ENCODE data around the gene ABHD11.
A peak's percentile ranks its signal among the peaks of the same experiment; 100 is the strongest.
"Not testable (repeated sequence)": the region's sequence is repeated elsewhere in the genome, so short reads cannot be mapped to it uniquely, and the experiment has no call there.

ABHD11 gene

DNA sequence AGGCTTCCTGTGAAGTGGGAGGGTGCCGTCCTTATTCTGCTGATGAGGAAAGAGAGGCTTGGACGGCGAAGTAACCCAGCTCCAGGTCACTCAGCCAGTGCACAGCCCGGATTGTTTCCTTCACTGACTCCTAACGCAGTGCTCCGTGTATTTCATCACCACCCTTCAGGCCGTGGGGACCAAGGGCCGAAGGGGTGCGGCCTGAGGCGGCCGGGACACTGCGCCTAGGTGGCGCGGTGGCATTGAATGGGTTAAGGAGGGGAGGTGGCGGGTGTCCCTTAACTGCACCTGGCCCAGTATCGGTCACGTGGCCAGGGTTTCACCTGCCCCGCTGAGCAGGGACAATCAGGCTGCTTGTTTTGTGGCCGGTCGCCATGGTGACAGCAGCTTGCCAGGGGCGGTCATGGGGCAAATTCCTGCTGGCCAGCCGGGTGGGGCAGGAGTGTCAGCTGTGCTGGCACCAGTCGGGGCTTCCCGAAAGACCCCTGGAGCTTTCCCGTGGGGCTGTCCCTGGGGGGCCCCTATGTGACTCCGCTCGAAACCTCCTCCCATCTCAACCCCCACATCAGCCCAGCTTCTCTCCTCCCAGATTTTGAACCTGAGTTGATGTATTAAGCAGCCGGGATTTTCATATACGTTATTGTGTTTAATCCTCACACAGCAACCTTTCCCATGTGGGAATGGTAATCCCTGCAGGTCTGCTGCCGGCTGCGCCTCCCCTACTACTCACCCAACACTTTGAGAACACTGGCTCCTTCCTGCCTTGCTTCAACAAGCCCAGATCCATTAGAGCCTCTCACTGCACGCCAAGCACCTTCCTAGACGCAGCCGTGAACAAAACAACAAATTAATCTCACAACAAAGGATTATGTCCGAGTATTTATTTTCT, 4.4 kb upstream of the ABHD11 start:
- no peak for DNase-seq (ENCODE audit: low read depth in 2 of 2)

DNA sequence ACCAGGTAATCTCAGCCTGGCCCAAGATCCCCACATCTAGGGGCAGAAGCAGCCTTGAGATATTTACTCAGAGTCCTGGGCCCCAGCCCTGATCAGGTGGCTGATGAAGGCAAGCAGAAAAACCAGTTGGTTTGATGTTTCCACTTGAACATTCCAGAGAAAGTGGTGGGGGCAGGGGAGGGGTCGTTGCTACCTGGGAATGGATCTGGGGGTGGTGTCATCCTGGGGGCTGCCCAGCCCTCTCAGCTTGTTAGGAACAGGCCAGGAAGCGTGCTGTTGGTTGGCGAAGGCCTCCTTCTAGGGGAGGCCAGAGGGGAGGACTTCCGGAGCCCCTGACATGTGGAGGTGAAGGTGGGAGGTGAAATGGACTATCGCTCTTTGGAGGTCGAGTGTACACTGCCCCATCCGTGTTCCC, 3.7 kb upstream of the ABHD11 start:
- DNase-seq (ENCODE audit: low read depth in 2 of 2), result no peak

DNA sequence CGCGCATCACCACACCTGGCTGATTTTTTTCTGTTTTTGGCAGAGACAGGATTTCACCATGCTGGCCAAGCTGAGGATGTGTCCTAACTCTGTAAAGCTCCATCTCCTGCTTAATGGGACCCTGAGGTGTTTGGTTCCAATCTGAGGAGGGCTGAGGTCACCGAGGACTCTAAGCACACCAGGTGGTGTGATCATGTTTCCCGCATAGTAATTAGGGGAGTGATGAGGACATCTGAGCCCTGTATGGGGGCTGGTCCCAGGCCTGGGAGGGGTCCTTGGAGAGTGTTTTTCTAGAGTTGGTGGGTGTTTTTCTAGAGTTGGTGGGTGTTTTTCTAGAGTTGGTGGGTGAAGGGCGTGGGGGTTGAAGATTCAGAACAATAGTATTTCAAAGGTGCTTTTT, 3.0 kb upstream of the ABHD11 start:
- no peak for DNase-seq (ENCODE audit: low read depth in 2 of 2)

DNA sequence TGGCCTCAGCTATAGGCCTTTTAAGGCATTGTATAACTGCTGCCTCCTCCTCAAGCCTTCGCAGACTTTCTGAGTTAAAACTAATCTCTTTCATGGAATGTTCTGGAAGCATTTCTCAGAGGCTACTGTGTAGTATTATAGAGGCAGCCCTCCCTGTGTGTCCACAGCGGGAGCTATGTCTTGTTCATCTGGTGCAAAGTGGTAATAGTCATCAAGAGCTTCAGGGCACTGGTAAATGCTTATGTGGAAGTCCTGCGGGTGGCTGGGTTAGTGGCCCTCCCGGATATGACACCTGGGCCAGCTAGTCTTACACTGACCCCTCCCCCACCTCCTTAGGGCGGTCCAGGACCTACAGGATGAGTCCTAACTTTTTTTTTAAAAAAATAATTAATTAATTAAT, 2.2 kb upstream of the ABHD11 start:
- no peak for DNase-seq (ENCODE audit: low read depth in 2 of 2)

DNA sequence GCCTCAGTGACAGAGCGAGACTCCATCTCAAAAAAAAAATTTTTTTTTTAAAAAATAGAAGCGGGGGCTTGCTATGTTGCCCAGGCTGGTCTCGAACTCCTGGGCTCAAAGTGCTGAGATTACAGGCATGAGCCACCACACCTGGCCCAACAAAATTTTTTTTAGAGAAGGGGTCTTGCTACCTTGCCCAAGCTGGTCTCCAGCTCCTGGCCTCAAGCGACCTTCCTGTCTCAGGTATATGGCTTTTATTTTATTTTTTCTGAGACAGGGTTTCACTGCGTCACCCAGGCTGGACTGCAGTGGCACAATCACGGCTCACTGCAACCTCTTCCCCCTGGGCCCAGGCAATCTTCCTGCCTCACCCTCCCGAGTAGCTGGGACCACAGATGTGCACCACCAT, 1.6 kb upstream of the ABHD11 start:
- DNase-seq (ENCODE audit: low read depth in 2 of 2), result no peak

DNA sequence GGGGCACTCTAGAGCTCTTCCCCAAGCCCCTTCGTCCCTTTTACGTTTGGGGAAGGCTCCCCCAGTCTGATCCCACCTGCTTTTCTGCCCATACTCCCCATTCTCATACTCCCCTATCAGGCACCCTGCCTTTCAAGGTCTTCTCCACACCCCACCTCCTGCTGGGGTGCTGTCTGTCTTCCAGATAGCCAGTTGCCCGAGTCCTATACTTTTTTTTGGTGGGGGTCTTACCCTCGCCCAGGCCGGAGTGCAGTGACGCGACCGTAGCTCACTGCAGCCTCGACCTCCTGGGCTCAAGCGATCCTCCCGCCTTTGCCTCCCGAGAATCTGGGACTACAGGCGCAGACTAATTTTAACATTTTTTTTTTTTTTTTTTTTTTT, 775 bp upstream of the ABHD11 start:
- no peak for DNase-seq (ENCODE audit: low read depth in 2 of 2)

DNA sequence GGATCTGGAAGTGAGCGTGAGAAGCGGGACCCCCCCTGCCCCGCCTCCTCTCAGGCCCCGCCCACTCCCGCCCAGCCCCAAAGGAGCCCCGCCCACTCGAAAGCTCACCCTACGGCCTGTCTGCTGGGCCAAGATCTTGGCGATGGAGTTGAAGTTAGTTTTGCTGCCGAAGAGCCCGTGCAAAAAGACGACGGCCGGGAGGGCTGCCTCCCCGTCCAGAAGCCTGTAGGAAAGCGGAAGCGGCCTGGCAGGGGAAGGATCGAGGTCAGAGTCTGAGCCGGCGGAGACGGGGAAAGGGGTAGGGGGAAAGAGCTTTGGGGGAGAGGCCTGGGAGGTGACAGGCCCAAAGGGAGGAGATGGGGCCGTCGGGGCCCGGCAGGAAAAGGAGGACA, 386 bp downstream of the ABHD11 start:
- peak in 1 of 2 donors; percentile 54 for DNase-seq (ENCODE audit: low read depth in 2 of 2)

DNA sequence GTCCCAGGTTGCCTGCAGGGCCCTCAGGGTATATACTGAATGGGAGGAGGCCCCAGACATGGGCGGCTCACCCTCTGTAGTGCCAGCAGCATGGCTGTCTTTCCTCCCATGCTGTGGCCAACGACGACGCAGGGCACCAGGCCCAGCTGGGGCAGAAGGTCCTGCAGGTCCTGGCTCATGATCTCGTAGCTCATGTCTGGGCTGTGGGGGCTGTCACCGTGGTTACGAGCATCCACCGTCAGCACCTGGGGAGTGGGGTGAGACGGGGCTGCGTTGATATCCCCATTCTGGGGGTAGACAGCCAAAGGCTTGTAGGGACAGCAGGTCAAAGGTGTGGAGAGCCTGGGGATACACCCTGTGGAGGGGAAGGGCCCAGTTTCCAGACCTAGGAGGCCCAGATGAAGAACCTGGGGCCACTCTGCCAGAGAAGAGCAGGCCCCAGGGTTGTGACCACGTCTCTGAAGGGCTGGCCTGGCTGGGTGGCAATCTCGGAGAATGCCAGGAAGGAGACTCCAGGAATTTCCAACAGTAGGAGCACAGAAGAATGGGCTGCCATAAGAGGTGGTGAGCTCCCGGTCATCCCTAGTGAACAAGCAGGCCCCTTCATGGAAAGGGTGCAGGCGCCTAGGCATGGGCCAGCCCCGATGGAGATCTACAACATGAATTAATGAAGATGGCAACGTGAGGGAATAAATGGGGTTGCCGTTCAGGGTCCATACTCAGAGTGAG, 947 bp downstream of the ABHD11 start:
- no peak for DNase-seq (ENCODE audit: low read depth in 2 of 2)

DNA sequence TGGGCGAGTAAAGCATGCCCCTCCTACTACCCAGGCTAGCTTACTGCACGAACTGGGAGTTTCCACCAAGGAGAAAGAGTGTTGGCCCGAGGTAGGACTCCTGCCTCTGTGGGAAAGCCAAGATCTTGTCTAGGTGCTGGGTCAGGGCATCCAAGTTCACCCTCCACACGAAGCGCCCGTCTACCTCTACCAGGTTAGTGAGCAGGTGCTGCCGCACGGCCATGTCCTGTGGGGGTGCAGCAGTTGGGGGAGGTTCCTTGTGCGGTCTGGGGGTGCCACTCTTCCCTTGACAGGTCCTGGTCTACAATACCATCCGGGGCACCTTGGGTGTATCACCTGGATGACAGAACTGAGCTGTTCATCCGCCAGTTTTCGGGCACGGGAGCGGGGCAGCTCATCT, 1.7 kb downstream of the ABHD11 start:
- no peak for DNase-seq (ENCODE audit: low read depth in 2 of 2)

DNA sequence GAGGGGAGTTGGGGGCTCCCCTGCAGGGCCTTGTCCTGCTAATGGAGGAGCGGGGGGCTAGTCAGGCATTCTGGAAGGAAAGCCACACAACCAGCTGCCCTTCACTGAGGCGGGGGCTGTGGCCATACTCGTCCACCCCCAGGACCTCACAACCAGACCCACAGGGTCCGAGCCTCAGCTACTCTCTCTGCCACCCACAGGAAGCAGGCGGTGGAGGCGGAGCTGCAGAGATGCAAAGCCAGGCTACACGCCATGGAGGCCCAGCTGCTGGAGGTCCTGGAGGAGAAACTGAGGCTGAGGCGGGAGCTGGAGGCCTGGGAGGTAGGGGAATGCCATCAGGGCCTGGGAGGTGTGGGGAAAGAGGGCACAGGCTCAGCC, 3.1 kb downstream of the ABHD11 start:
- no peak for DNase-seq (ENCODE audit: low read depth in 2 of 2)

DNA sequence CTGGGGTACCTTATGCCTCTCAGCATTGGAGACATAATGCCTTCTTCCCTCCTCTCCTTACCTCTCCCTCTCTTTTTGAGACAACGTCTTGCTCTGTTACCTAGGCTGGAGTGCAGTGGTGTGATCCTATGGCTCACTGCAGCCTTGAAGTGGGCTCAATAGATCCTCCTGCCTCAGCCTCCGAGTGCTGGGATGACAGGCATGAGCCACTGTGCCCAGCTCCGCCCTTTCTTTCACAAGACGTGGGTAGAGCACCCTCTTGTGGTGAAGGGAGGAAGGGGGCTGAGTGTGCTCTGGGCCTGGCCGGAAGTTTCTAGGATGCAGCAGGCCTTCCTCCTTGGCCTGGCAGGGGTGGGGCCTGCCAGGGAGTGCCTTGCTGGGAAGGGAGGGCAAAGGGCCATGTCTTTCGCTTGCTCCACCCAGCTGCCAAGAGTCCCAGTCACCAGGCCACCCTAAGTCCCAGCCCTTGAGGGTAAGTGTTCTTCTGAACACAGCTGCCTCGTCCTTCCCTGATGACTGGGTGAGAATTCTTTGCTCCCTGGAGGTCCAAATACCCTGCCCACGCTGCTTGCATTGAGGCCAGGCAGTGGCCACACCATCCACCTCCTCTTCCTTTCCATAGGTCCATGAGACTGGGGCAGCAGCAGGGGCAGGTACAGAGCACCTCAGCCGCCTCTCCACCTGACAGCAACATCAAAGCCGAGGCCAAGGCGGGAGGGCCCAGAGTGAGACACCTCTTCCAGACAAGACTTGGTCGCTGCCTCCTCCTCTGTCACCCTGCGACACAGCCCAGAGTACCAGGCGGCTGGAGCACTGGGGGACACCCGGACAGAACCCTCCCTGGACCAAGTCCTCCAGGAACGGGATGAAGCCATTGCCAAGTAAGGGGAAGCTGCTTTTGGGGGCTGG, 3.7 kb downstream of the ABHD11 start:
- peak; percentile 59 to 68 for DNase-seq (ENCODE audit: low read depth in 2 of 2)

DNA sequence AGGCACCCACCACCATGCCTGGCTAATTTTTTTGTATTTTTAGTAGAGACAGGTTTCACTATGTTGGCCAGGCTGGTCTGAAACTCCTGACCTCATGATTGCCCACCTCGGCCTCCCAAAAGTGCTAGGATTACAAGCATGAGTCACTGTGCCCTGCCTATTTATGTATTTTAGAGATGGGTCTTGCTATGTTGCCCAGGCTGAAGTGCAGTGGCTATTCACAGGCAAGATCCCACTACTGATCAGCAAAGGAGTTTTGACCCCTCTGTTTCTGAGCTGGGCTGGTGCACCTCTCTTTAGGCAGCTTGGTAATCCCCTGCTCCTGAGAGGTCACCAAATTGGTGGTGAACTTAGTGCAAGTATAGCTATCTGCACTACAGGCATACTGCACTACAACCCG, 6.2 kb downstream of the ABHD11 start:
- no peak for DNase-seq (ENCODE audit: low read depth in 2 of 2)

DNA sequence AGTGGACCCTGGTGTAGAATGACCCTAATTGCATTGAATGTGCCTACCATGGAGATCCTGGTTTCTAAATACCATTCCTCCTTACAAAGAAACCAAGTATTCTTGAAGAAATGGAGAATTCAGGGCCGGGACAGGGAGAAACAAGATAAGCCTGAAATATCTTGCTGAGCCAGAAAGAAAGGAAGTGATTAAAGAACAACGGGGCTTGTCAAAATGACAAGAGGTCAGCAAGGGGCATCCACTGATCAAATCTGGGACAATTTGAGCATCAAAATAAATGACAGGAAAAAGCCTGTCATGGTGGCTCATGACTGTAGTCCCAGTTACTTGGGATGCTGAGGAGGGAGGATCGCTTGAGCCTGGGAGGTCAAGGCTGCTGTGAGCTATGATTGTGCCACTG, 8.1 kb downstream of the ABHD11 start:
- no peak for DNase-seq (ENCODE audit: low read depth in 2 of 2)

DNA sequence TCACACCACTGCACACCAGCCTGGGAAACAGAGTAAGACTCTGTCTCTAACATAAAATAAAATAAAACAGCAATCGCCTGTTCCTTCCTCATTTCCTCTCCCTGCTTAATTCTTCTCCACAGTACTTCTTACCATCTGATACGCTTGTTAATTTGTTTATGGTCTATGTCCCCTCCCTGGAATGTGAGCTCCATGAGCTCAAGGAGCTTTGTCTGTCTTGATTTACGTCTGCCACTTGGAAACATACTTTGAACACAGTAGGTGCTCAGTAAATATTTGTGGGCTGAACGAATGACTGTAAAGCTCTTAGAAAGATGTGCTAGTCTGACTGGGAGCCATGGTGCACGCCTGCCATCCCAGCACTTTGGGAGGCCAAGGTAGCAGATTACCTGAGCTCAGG, 10.1 kb downstream of the ABHD11 start:
- no peak for DNase-seq (ENCODE audit: low read depth in 2 of 2)

DNA sequence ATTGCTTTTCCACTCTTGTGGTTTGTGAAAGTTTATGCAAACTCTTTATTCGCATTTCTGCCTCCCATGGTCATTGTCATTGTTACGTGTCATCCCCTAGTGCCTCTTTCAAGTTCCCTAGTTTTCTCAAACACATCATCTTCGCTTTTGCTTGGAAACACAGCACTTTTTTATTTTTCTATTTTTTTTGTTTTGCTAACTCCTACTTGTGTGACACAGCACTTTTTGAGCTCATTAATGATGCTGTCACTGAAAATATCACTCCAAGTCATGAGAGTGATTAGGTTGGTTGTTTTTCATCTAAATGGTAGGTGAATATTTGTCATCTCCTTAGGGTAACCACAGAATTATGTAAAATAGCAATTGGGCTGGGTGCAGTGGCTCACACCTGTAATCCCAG, 10.7 kb downstream of the ABHD11 start:
- no peak for DNase-seq (ENCODE audit: low read depth in 2 of 2)

DNA sequence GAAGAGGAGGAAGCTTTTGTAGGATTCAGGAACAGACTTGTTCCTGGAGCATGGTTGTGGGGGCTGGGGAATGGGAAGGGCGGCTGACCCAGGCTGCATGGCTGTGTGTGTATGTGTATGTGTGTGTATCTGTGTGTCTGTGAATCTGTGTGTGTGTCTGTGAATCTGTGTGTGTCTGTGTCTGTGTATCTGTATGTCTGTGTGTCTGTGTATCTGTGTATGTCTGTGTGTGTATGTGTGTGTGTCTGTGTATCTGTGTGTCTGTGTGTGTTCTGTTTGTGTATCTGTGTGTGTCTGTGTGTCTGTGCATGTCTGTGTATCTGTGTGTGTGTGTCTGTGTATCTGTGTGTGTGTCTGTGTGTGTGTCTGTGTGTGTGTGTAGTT, 12.5 kb downstream of the ABHD11 start:
- DNase-seq (ENCODE audit: low read depth in 2 of 2), result no peak

DNA sequence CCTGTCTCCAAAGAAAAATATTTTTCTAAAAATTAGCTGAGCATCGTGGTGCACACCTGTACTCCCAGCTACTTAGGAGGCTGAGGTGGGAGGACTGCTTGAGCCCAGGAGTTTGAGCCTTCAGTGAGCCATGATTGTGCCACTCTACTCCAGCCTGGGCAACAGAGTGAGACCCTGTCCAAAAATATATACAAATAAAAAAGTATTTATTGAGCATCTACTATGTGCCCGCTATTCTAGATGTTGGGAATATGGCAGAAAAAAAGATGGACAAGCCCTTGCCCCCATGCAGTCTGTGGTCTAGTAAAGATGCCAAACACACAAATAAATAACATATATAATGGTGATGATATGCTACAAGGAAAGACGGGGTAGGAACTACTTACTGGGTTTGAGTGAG, 14.8 kb downstream of the ABHD11 start:
- no peak for DNase-seq (ENCODE audit: low read depth in 2 of 2)

DNA sequence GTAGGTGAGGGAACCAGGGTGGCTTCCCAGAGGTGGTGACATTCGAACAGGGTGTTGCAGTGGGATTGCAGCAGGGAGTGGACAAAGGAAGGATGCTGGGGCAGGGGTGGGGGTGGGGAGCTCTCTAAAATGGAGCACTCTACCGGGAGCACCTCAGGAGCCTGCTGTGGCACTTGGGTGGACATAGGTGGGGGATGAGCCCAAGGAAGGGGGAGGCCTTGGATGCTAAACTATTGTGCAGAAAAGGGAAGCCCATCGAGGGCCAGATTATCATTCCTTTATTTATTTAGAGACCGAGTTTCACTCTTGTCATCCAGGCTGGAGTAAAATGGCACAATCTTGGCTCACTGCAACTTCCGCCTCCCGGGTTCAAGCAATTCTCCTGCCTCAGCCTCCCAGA, 15.8 kb downstream of the ABHD11 start:
- no peak for DNase-seq (ENCODE audit: low read depth in 2 of 2)

DNA sequence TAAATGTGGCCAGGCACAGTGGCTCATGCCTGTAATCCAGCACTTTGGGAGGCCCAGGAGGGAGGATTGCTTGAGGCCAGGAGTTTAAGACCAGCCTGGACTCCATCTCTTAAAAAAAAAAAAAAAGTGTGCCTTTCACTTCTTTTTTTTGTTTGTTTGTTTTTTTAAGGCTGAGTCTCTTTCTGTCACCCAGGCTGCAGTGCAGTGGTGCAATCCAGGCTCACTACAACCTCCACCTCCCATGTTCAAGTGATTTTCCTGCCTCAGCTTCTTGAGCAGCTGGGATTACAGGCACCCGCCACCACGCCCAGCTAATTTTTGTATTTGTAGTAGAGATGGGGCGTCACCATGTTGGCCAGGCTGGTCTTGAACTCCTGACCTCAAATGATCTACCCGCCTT, 16.4 kb downstream of the ABHD11 start:
- not testable (repeated sequence) for DNase-seq (ENCODE audit: low read depth in 2 of 2)

DNA sequence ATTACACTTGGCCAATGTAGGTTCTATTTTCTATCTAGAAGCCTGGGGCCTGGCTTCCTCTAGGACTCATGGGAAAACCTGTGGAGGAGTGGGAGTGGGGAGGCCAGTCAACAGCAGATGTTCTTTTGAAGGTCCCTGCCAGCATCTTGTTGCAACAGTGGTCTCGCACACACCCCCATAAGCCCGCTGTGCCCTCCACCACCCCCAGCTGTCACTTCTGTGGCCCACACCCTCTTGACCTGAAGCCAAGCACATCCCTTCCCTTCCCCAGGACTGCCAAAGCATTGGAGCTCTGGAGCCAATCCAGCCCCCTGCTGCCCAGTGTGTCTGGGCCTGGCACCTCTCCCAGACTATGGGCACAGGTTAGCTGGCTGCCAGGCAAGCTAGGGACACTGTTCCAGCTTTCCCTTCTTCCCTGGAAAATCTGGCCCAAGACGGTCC, 17.2 kb downstream of the ABHD11 start:
- no peak for DNase-seq (ENCODE audit: low read depth in 2 of 2)

DNA sequence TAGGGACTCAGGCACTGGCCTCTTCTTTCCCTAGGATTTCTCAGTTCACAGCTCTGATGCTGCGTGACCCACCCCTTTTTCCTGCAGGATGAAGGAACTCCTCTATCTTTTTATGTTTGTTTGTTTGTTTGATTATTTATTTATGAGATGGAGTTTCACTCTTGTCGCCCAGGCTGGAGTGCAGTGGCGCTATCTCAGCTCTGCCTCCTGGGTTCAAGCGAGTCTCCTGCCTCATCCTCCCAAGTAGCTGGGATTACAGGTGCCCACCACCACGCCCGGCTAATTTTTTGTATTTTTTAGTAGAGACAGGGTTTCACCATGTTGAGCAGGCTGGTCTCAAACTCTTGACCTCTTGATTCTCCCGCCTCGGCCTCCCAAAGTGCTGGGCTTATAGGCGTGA, 18.2 kb downstream of the ABHD11 start:
- not testable (repeated sequence) for DNase-seq (ENCODE audit: low read depth in 2 of 2)

DNA sequence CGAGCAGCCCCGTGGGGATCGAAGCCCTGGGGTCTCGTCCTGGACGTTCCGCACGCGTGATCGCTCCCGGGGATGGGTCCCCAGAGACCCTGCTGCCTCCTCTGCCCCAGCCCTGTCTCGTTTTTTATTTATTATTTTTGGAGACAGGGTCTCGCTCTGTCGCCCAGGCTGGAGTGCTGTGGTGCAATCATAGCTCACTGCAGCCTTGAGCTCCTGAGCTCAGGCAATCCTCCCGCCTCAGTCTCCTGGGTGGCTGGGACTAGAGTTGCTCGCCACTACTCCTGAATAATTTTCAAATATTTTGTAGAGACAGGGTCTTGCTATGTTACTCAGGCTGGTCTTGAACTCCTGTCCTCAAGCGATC, 18.8 kb downstream of the ABHD11 start:
- DNase-seq (ENCODE audit: low read depth in 2 of 2), result no peak

Measured in stimulated activated CD8-positive, alpha-beta memory T cell treated with anti-CD3 and anti-CD28 coated beads, Interleukin-2, amount 100 ng/mL, for 1 hour (primary cell).